SK-N-SH treated with all-trans-retinoic acid at 6 μM for 48 hours (cell line): Measurements from ENCODE around the gene THSD4.

Experiments used
- BACH2 ChIP-seq: fragments of 250-450 bp; sonication (Bioruptor Pico); IDR thresholded peaks from 2 replicates; pipeline ENCODE4 v1.9.0; 2021; ENCODE audit warnings: mild to moderate bottlenecking, borderline replicate concordance
- GLIS3 ChIP-seq: fragments of 250-450 bp; sonication (Bioruptor Pico); IDR thresholded peaks from 2 replicates; pipeline ENCODE4 v1.5.0; 2020; ENCODE audit warnings: mild to moderate bottlenecking, moderate library complexity
- RARB ChIP-seq: fragments of 250-450 bp; sonication (Bioruptor Pico); IDR thresholded peaks from 2 replicates; pipeline ENCODE4 v1.8.0; 2021; ENCODE audit warnings: mild to moderate bottlenecking, moderate library complexity
- SNAI2 ChIP-seq: fragments of 250-450 bp; sonication (Bioruptor Pico); IDR thresholded peaks from 2 replicates; pipeline ENCODE4 v1.5.0; 2020; ENCODE audit warnings: mild to moderate bottlenecking, moderate library complexity
- ZFP30 ChIP-seq: fragments of 450-650 bp; formaldehyde crosslinking; IDR thresholded peaks from 2 replicates; pipeline ENCODE4 v1.5.0; 2022; ENCODE audit warnings: mild to moderate bottlenecking, moderate library complexity
- ZNF565 ChIP-seq: fragments of 450-650 bp; formaldehyde crosslinking; conservative IDR thresholded peaks from 2 replicates; pipeline ENCODE4 v1.5.0; 2020; ENCODE audit warnings: low read depth, mild to moderate bottlenecking, moderate library complexity
- ZNF70 ChIP-seq: fragments of 450-650 bp; formaldehyde crosslinking; IDR thresholded peaks from 2 replicates; pipeline ENCODE4 v1.5.0; 2020; ENCODE audit warnings: mild to moderate bottlenecking, moderate library complexity
- ZNF8 ChIP-seq: fragments of 450-650 bp; formaldehyde crosslinking; IDR thresholded peaks from 2 replicates; pipeline ENCODE4 v1.5.0; 2020; ENCODE audit warnings: mild to moderate bottlenecking, moderate library complexity
- TF ChIP-seq, protein P1 (sequence below): fragments of 250-450 bp; sonication (Bioruptor Pico); IDR thresholded peaks from 2 replicates; pipeline ENCODE4 v1.8.0; 2021; ENCODE audit warnings: low read depth, mild to moderate bottlenecking, moderate library complexity, borderline replicate concordance
- TF ChIP-seq, protein P2 (sequence below): fragments of 250-450 bp; sonication (Bioruptor Pico); IDR thresholded peaks from 2 replicates; pipeline ENCODE4 v1.8.0; 2020; ENCODE audit warnings: mild to moderate bottlenecking, moderate library complexity, borderline replicate concordance
- TF ChIP-seq, protein P3 (sequence below): fragments of 250-450 bp; sonication (Bioruptor Pico); IDR thresholded peaks from 2 replicates; pipeline ENCODE4 v1.5.1; 2021; ENCODE audit warnings: mild to moderate bottlenecking, moderate library complexity
- TF ChIP-seq, protein P4 (sequence below): fragments of 250-450 bp; sonication (Bioruptor Pico); IDR thresholded peaks from 2 replicates; pipeline ENCODE4 v1.5.1; 2020; ENCODE audit warnings: low read depth, mild to moderate bottlenecking, moderate library complexity
- TF ChIP-seq, protein P5 (sequence below): fragments of 250-450 bp; sonication (Bioruptor Pico); IDR thresholded peaks from 2 replicates; pipeline ENCODE4 v1.5.0; 2020; ENCODE audit warnings: mild to moderate bottlenecking, moderate library complexity

DNA sequence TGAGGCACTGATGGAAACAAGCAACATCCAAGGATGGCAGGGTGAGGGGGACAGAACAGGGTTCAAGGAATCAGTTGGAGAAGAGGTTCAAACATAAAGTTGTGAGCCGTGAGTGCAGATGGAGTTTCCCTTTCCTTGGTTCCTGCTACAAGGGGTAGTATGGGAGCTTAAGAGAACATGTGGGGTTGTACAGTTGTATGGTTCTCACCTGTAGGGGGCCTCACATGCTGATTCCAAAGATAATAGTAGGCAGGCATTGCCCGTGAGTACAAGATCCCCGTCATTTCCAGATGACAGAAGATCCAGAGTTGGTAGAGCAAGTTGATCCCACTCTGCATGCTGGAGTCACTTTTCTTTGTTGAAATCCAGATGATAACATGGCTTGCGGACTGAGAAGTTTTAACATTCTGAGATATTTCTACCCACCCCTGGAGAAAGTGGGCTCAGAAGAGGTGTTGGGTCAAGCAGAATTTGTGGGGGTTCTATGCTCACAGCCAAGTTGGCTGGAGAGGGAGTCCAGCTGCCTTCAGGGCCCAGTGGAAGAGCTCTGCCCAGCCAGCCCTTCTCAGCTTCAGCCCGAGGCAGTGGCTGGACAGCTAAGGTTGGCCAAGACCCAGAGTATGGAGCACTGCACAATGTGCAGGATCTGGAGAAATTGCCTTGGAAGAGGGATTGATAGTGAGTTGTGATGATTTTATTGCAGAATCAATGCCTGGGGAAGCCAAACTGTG lies 141.8 kb downstream of the THSD4 start:
- TF ChIP-seq ZFP30 (CRISPR knock-in tag) (no peak), ZNF565 (CRISPR knock-in tag) (no peak), SNAI2 (CRISPR knock-in tag) (no peak), GLIS3 (CRISPR knock-in tag) (no peak), ZNF70 (CRISPR knock-in tag) (no peak), RARB (CRISPR knock-in tag) (no peak), BACH2 (no peak), ZNF8 (CRISPR knock-in tag) (no peak)
- TF ChIP-seq, protein P1, sequence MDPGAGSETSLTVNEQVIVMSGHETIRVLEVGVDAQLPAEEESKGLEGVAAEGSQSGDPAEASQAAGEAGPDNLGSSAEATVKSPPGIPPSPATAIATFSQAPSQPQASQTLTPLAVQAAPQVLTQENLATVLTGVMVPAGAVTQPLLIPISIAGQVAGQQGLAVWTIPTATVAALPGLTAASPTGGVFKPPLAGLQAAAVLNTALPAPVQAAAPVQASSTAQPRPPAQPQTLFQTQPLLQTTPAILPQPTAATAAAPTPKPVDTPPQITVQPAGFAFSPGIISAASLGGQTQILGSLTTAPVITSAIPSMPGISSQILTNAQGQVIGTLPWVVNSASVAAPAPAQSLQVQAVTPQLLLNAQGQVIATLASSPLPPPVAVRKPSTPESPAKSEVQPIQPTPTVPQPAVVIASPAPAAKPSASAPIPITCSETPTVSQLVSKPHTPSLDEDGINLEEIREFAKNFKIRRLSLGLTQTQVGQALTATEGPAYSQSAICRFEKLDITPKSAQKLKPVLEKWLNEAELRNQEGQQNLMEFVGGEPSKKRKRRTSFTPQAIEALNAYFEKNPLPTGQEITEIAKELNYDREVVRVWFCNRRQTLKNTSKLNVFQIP (CRISPR knock-in tag) = no peak
- TF ChIP-seq, protein P2, sequence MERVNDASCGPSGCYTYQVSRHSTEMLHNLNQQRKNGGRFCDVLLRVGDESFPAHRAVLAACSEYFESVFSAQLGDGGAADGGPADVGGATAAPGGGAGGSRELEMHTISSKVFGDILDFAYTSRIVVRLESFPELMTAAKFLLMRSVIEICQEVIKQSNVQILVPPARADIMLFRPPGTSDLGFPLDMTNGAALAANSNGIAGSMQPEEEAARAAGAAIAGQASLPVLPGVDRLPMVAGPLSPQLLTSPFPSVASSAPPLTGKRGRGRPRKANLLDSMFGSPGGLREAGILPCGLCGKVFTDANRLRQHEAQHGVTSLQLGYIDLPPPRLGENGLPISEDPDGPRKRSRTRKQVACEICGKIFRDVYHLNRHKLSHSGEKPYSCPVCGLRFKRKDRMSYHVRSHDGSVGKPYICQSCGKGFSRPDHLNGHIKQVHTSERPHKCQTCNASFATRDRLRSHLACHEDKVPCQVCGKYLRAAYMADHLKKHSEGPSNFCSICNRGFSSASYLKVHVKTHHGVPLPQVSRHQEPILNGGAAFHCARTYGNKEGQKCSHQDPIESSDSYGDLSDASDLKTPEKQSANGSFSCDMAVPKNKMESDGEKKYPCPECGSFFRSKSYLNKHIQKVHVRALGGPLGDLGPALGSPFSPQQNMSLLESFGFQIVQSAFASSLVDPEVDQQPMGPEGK = no peak
- TF ChIP-seq, protein P3, sequence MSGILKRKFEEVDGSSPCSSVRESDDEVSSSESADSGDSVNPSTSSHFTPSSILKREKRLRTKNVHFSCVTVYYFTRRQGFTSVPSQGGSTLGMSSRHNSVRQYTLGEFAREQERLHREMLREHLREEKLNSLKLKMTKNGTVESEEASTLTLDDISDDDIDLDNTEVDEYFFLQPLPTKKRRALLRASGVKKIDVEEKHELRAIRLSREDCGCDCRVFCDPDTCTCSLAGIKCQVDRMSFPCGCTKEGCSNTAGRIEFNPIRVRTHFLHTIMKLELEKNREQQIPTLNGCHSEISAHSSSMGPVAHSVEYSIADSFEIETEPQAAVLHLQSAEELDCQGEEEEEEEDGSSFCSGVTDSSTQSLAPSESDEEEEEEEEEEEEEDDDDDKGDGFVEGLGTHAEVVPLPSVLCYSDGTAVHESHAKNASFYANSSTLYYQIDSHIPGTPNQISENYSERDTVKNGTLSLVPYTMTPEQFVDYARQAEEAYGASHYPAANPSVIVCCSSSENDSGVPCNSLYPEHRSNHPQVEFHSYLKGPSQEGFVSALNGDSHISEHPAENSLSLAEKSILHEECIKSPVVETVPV = no peak
- TF ChIP-seq, protein P4, sequence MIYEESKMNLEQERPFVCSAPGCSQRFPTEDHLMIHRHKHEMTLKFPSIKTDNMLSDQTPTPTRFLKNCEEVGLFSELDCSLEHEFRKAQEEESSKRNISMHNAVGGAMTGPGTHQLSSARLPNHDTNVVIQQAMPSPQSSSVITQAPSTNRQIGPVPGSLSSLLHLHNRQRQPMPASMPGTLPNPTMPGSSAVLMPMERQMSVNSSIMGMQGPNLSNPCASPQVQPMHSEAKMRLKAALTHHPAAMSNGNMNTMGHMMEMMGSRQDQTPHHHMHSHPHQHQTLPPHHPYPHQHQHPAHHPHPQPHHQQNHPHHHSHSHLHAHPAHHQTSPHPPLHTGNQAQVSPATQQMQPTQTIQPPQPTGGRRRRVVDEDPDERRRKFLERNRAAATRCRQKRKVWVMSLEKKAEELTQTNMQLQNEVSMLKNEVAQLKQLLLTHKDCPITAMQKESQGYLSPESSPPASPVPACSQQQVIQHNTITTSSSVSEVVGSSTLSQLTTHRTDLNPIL (CRISPR knock-in tag) = no peak
- TF ChIP-seq, protein P5, sequence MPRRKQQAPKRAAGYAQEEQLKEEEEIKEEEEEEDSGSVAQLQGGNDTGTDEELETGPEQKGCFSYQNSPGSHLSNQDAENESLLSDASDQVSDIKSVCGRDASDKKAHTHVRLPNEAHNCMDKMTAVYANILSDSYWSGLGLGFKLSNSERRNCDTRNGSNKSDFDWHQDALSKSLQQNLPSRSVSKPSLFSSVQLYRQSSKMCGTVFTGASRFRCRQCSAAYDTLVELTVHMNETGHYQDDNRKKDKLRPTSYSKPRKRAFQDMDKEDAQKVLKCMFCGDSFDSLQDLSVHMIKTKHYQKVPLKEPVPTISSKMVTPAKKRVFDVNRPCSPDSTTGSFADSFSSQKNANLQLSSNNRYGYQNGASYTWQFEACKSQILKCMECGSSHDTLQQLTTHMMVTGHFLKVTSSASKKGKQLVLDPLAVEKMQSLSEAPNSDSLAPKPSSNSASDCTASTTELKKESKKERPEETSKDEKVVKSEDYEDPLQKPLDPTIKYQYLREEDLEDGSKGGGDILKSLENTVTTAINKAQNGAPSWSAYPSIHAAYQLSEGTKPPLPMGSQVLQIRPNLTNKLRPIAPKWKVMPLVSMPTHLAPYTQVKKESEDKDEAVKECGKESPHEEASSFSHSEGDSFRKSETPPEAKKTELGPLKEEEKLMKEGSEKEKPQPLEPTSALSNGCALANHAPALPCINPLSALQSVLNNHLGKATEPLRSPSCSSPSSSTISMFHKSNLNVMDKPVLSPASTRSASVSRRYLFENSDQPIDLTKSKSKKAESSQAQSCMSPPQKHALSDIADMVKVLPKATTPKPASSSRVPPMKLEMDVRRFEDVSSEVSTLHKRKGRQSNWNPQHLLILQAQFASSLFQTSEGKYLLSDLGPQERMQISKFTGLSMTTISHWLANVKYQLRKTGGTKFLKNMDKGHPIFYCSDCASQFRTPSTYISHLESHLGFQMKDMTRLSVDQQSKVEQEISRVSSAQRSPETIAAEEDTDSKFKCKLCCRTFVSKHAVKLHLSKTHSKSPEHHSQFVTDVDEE (CRISPR knock-in tag) = no peak
